Measurements from ENCODE around the gene TM9SF3.

The TM9SF3 gene

GRCh38 chr10:96570983-96571964 lies 15.5 kb downstream of the TM9SF3 start:
- H3K9me3 ChIP-seq (ENCODE audit: control insufficient read depth in 2 of 2, low read length in 2 of 2), result no peaks in the 10 kb centered on the region
- peaks cover 0 to 7% of the 10 kb centered on the region in 2 donors for H3K4me1 ChIP-seq (ENCODE audit: control insufficient read depth in 2 of 2, insufficient read depth in 2 of 2, low read length in 2 of 2)
- no peak overlapping the region for H3K4me3 ChIP-seq (ENCODE audit: low read length in 2 of 2)
- H3K27me3 ChIP-seq (ENCODE audit: control insufficient read depth in 2 of 2, insufficient read depth in 2 of 2, low read length in 2 of 2), result no peaks in the 10 kb centered on the region
- no peak overlapping the region for H3K9ac ChIP-seq (ENCODE audit: low read depth in 1 of 2, low read length in 2 of 2)
- peaks cover 2 to 6% of the 10 kb centered on the region in 2 donors for H3K36me3 ChIP-seq (ENCODE audit: control insufficient read depth in 2 of 2, insufficient read depth in 2 of 2, low read length in 2 of 2)
- no peak overlapping the region for H3K27ac ChIP-seq (ENCODE audit: low read depth in 2 of 2, low read length in 2 of 2)

- Histone ChIP-seq H3K9ac (ENCODE audit: low read depth in 1 of 2, low read length in 2 of 2) (no peak overlapping the region), H3K4me3 (ENCODE audit: low read length in 2 of 2) (no peak overlapping the region), H3K27ac (ENCODE audit: low read depth in 2 of 2, low read length in 2 of 2) (no peak overlapping the region), H3K27me3 (ENCODE audit: control insufficient read depth in 2 of 2, insufficient read depth in 2 of 2, low read length in 2 of 2) (no peaks in the 10 kb centered on the region), H3K36me3 (ENCODE audit: control insufficient read depth in 2 of 2, insufficient read depth in 2 of 2, low read length in 2 of 2) (peaks cover 2 to 6% of the 10 kb centered on the region in 2 donors), H3K9me3 (ENCODE audit: control insufficient read depth in 2 of 2, low read length in 2 of 2) (no peaks in the 10 kb centered on the region), H3K4me1 (ENCODE audit: control insufficient read depth in 2 of 2, insufficient read depth in 2 of 2, low read length in 2 of 2) (peaks cover 0 to 6% of the 10 kb centered on the region in 2 donors)
Observed at GRCh38 chr10:96570511-96570910, 16.3 kb downstream of the TM9SF3 start.

GRCh38 chr10:96568402-96568801 lies 18.4 kb downstream of the TM9SF3 start:
- H3K36me3 ChIP-seq (ENCODE audit: control insufficient read depth in 2 of 2, insufficient read depth in 2 of 2, low read length in 2 of 2), result peaks cover 6 to 18% of the 10 kb centered on the region in 2 donors
- no peak overlapping the region for H3K4me3 ChIP-seq (ENCODE audit: low read length in 2 of 2)
- H3K27me3 ChIP-seq (ENCODE audit: control insufficient read depth in 2 of 2, insufficient read depth in 2 of 2, low read length in 2 of 2), result no peaks in the 10 kb centered on the region
- no peak overlapping the region for H3K9ac ChIP-seq (ENCODE audit: low read depth in 1 of 2, low read length in 2 of 2)
- H3K27ac ChIP-seq (ENCODE audit: low read depth in 2 of 2, low read length in 2 of 2), result no peak overlapping the region
- peaks cover 0 to 6% of the 10 kb centered on the region in 2 donors for H3K4me1 ChIP-seq (ENCODE audit: control insufficient read depth in 2 of 2, insufficient read depth in 2 of 2, low read length in 2 of 2)
- H3K9me3 ChIP-seq (ENCODE audit: control insufficient read depth in 2 of 2, low read length in 2 of 2), result no peaks in the 10 kb centered on the region

GRCh38 chr10:96565774-96566173 lies 21.0 kb downstream of the TM9SF3 start:
- H3K4me1 ChIP-seq (ENCODE audit: control insufficient read depth in 2 of 2, insufficient read depth in 2 of 2, low read length in 2 of 2), result peaks cover under 1 to 11% of the 10 kb centered on the region in 2 donors
- H3K4me3 ChIP-seq (ENCODE audit: low read length in 2 of 2), result no peak overlapping the region
- H3K9me3 ChIP-seq (ENCODE audit: control insufficient read depth in 2 of 2, low read length in 2 of 2), result no peaks in the 10 kb centered on the region
- H3K27ac ChIP-seq (ENCODE audit: low read depth in 2 of 2, low read length in 2 of 2), result no peak overlapping the region
- H3K27me3 ChIP-seq (ENCODE audit: control insufficient read depth in 2 of 2, insufficient read depth in 2 of 2, low read length in 2 of 2), result no peaks in the 10 kb centered on the region
- peaks cover 15 to 20% of the 10 kb centered on the region in 2 donors for H3K36me3 ChIP-seq (ENCODE audit: control insufficient read depth in 2 of 2, insufficient read depth in 2 of 2, low read length in 2 of 2)
- H3K9ac ChIP-seq (ENCODE audit: low read depth in 1 of 2, low read length in 2 of 2), result no peak overlapping the region

GRCh38 chr10:96560966-96561887 lies 25.6 kb downstream of the TM9SF3 start:
- peaks cover 3 to 14% of the 10 kb centered on the region in 2 donors for H3K4me1 ChIP-seq (ENCODE audit: control insufficient read depth in 2 of 2, insufficient read depth in 2 of 2, low read length in 2 of 2)
- no peak overlapping the region for H3K27ac ChIP-seq (ENCODE audit: low read depth in 2 of 2, low read length in 2 of 2)
- no peaks in the 10 kb centered on the region for H3K9me3 ChIP-seq (ENCODE audit: control insufficient read depth in 2 of 2, low read length in 2 of 2)
- peaks cover 40 to 46% of the 10 kb centered on the region in 2 donors for H3K36me3 ChIP-seq (ENCODE audit: control insufficient read depth in 2 of 2, insufficient read depth in 2 of 2, low read length in 2 of 2)
- H3K4me3 ChIP-seq (ENCODE audit: low read length in 2 of 2), result no peak overlapping the region
- no peak overlapping the region for H3K9ac ChIP-seq (ENCODE audit: low read depth in 1 of 2, low read length in 2 of 2)
- no peaks in the 10 kb centered on the region for H3K27me3 ChIP-seq (ENCODE audit: control insufficient read depth in 2 of 2, insufficient read depth in 2 of 2, low read length in 2 of 2)

GRCh38 chr10:96560489-96560888 lies 26.3 kb downstream of the TM9SF3 start:
- no peak overlapping the region for H3K4me3 ChIP-seq (ENCODE audit: low read length in 2 of 2)
- no peak overlapping the region for H3K9ac ChIP-seq (ENCODE audit: low read depth in 1 of 2, low read length in 2 of 2)
- H3K9me3 ChIP-seq (ENCODE audit: control insufficient read depth in 2 of 2, low read length in 2 of 2), result no peaks in the 10 kb centered on the region
- peaks cover 41 to 47% of the 10 kb centered on the region in 2 donors for H3K36me3 ChIP-seq (ENCODE audit: control insufficient read depth in 2 of 2, insufficient read depth in 2 of 2, low read length in 2 of 2)
- no peak overlapping the region for H3K27ac ChIP-seq (ENCODE audit: low read depth in 2 of 2, low read length in 2 of 2)
- peaks cover 3 to 14% of the 10 kb centered on the region in 2 donors for H3K4me1 ChIP-seq (ENCODE audit: control insufficient read depth in 2 of 2, insufficient read depth in 2 of 2, low read length in 2 of 2)
- no peaks in the 10 kb centered on the region for H3K27me3 ChIP-seq (ENCODE audit: control insufficient read depth in 2 of 2, insufficient read depth in 2 of 2, low read length in 2 of 2)

- peaks cover 49 to 58% of the 10 kb centered on the region in 2 donors for H3K36me3 ChIP-seq (ENCODE audit: control insufficient read depth in 2 of 2, insufficient read depth in 2 of 2, low read length in 2 of 2)
- no peak overlapping the region for H3K27ac ChIP-seq (ENCODE audit: low read depth in 2 of 2, low read length in 2 of 2)
- no peak overlapping the region for H3K9ac ChIP-seq (ENCODE audit: low read depth in 1 of 2, low read length in 2 of 2)
Observed at GRCh38 chr10:96556003-96556402, 30.8 kb downstream of the TM9SF3 start.

GRCh38 chr10:96555330-96555729 lies 31.5 kb downstream of the TM9SF3 start:
- Histone ChIP-seq H3K9ac (ENCODE audit: low read depth in 1 of 2, low read length in 2 of 2) (no peak overlapping the region), H3K27ac (ENCODE audit: low read depth in 2 of 2, low read length in 2 of 2) (no peak overlapping the region), H3K27me3 (ENCODE audit: control insufficient read depth in 2 of 2, insufficient read depth in 2 of 2, low read length in 2 of 2) (no peaks in the 10 kb centered on the region), H3K36me3 (ENCODE audit: control insufficient read depth in 2 of 2, insufficient read depth in 2 of 2, low read length in 2 of 2) (peaks cover 56 to 59% of the 10 kb centered on the region in 2 donors), H3K9me3 (ENCODE audit: control insufficient read depth in 2 of 2, low read length in 2 of 2) (no peaks in the 10 kb centered on the region), H3K4me1 (ENCODE audit: control insufficient read depth in 2 of 2, insufficient read depth in 2 of 2, low read length in 2 of 2) (peaks cover 0 to 5% of the 10 kb centered on the region in 2 donors), H3K4me3 (ENCODE audit: low read length in 2 of 2) (no peak overlapping the region)

More at GRCh38 chr10:96556003-96556402, 30.8 kb downstream of the TM9SF3 start:
- Histone ChIP-seq H3K4me1 (ENCODE audit: control insufficient read depth in 2 of 2, insufficient read depth in 2 of 2, low read length in 2 of 2) (peaks cover 3 to 9% of the 10 kb centered on the region in 2 donors), H3K9me3 (ENCODE audit: control insufficient read depth in 2 of 2, low read length in 2 of 2) (no peaks in the 10 kb centered on the region), H3K27me3 (ENCODE audit: control insufficient read depth in 2 of 2, insufficient read depth in 2 of 2, low read length in 2 of 2) (no peaks in the 10 kb centered on the region), H3K4me3 (ENCODE audit: low read length in 2 of 2) (no peak overlapping the region)

GRCh38 chr10:96548589-96548988 lies 38.2 kb downstream of the TM9SF3 start:
- no peaks in the 10 kb centered on the region for H3K27me3 ChIP-seq (ENCODE audit: control insufficient read depth in 2 of 2, insufficient read depth in 2 of 2, low read length in 2 of 2)
- H3K9ac ChIP-seq (ENCODE audit: low read depth in 1 of 2, low read length in 2 of 2), result no peak overlapping the region
- no peaks in the 10 kb centered on the region for H3K9me3 ChIP-seq (ENCODE audit: control insufficient read depth in 2 of 2, low read length in 2 of 2)
- no peak overlapping the region for H3K4me3 ChIP-seq (ENCODE audit: low read length in 2 of 2)
- no peak overlapping the region for H3K27ac ChIP-seq (ENCODE audit: low read depth in 2 of 2, low read length in 2 of 2)
- peaks cover 62 to 63% of the 10 kb centered on the region in 2 donors for H3K36me3 ChIP-seq (ENCODE audit: control insufficient read depth in 2 of 2, insufficient read depth in 2 of 2, low read length in 2 of 2)
- H3K4me1 ChIP-seq (ENCODE audit: control insufficient read depth in 2 of 2, insufficient read depth in 2 of 2, low read length in 2 of 2), result no peaks in the 10 kb centered on the region
